Mesendoderm (in vitro differentiated cells): Measurements from ENCODE around the gene ADAMTSL2.

Experiments used
- DNase-seq: peaks from one replicate; pipeline ENCODE4 v3.0.0; 2013
- H2AK5ac ChIP-seq: 2 replicates; pipeline ENCODE4 v1.6.1; 2013; ENCODE audit warnings: low read length, inconsistent platforms
- H2BK120ac ChIP-seq: 2 replicates; pipeline ENCODE4 v1.6.1; 2013; ENCODE audit warnings: low read depth, mild to moderate bottlenecking, low read length, moderate library complexity, mixed read lengths
- H2BK15ac ChIP-seq: replicated peaks from 2 replicates; pipeline ENCODE4 v1.6.1; 2013; ENCODE audit warnings: low read depth, mild to moderate bottlenecking, moderate library complexity
- H2BK5ac ChIP-seq: 2 replicates; pipeline ENCODE4 v1.6.1; 2013; ENCODE audit warnings: low read length, inconsistent platforms
- H3K18ac ChIP-seq: 2 replicates; pipeline ENCODE4 v1.6.1; 2013; ENCODE audit warnings: mild to moderate bottlenecking, low read length, mixed read lengths
- H3K23ac ChIP-seq: one replicate; pipeline ENCODE4 v1.6.1; 2013; ENCODE audit warnings: low read length
- H3K27ac ChIP-seq: 2 replicates; pipeline ENCODE4 v1.5.1; 2013; ENCODE audit warnings: low read depth, mild to moderate bottlenecking, inconsistent platforms, low read length, moderate library complexity
- H3K27me3 ChIP-seq: 2 replicates; pipeline ENCODE4 v1.6.1; 2013; ENCODE audit warnings: low read length, control low read depth, mild to moderate bottlenecking, inconsistent platforms; ENCODE audit not compliant: insufficient read depth, poor library complexity
- H3K36me3 ChIP-seq: 2 replicates; pipeline ENCODE4 v1.6.1; 2013; ENCODE audit warnings: low read length, inconsistent platforms; ENCODE audit not compliant: control insufficient read depth, insufficient read depth
- H3K4ac ChIP-seq: one replicate; pipeline ENCODE4 v1.6.1; 2013; ENCODE audit warnings: low read depth, mild to moderate bottlenecking, low read length, moderate library complexity
- H3K4me1 ChIP-seq: 2 replicates; pipeline ENCODE4 v1.6.1; 2013; ENCODE audit warnings: low read depth, low read length, inconsistent platforms; ENCODE audit not compliant: control insufficient read depth
- H3K4me2 ChIP-seq: 2 replicates; pipeline ENCODE4 v1.6.1; 2013; ENCODE audit warnings: low read length
- H3K4me3 ChIP-seq: 2 replicates; pipeline ENCODE4 v1.5.1; 2013; ENCODE audit warnings: mild to moderate bottlenecking, low read length
- H3K56ac ChIP-seq: one replicate; pipeline ENCODE4 v1.6.1; 2013; ENCODE audit warnings: low read length
- H3K79me1 ChIP-seq: 2 replicates; pipeline ENCODE4 v1.6.1; 2013; ENCODE audit warnings: low read length, inconsistent platforms
- H3K79me2 ChIP-seq: 2 replicates; pipeline ENCODE4 v1.6.1; 2013; ENCODE audit warnings: mild to moderate bottlenecking, low read length; ENCODE audit not compliant: control insufficient read depth, insufficient read depth
- H3K9ac ChIP-seq: 2 replicates; pipeline ENCODE4 v1.6.1; 2013; ENCODE audit warnings: low read length, inconsistent platforms
- H4K5ac ChIP-seq: one replicate; pipeline ENCODE4 v1.6.1; 2013; ENCODE audit warnings: low read length
- H4K8ac ChIP-seq: one replicate; pipeline ENCODE4 v1.6.1; 2013; ENCODE audit warnings: low read depth, mild to moderate bottlenecking, control low read depth, low read length, moderate library complexity
- WGBS: extraction: QIAGEN DNeasy Blood & Tissue Kit; methylation state at CpG from one replicate; pipeline ENCODE4 v1.1.7; 2013; ENCODE audit warnings: low lambda C conversion rate, missing lambda C conversion rate; ENCODE audit not compliant: insufficient coverage; ENCODE audit errors: extremely low coverage; 5-methylcytosine and 5-hydroxymethylcytosine counted together

Gene ADAMTSL2

DNA sequence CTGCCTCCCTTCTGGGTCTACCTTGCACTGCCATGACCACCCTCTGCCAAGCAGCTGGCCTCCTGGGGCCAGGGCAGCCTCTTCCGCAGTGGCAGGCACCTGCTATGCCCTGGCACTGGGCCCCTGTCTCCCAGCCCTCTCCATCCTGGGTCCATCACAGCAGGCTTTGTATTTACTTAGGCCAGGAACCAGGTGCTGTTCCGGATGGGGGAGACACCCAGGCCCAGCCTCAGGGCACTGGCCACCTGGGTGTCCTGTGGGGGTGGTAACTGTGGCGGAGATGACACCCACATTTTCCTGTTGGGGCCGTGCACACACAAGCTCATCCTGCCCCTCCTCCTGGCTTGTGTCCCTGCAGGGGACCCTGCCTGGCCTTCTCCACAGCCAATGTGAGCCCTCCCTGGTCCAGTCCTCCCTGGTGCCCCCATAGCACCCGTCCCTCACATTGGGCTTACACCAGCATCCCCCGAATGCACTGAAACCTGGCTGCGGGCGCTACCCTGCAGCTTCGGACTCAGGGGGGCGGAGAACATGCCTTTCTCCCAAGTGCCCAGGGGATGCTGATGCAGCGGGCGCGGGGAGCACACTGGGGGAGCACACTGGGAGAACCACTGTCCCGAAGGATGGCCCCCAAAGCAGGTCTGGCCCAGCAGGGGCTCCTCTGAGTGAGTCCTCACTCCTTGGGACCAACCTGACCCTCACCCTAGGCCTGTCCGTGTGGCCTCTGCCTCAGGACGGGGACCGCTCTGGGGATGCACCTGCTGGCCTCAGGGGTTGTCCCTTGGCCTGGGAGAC is 56.8 kb downstream of the ADAMTSL2 start:
- H3K4me2 ChIP-seq, result no peak overlapping the region
- H4K8ac ChIP-seq, result no peak overlapping the region
- H3K4me1 ChIP-seq, result no peaks in the 10 kb centered on the region
- H2AK5ac ChIP-seq, result no peak overlapping the region
- no CpG with 5 or more reads among the region's 17 CpGs for WGBS
- no peak overlapping the region for H2BK5ac ChIP-seq
- H3K79me1 ChIP-seq, result no peaks in the 10 kb centered on the region
- DNase-seq, result no peak
- H3K27me3 ChIP-seq, result no peaks in the 10 kb centered on the region
- no peak overlapping the region for H3K23ac ChIP-seq
- H3K56ac ChIP-seq, result no peak overlapping the region
- H4K5ac ChIP-seq, result no peak overlapping the region
- H3K27ac ChIP-seq, result no peak overlapping the region
- H3K9ac ChIP-seq, result no peak overlapping the region
- no peak overlapping the region for H3K18ac ChIP-seq
- H3K4ac ChIP-seq, result no peak overlapping the region
- no peak overlapping the region for H2BK120ac ChIP-seq
- no peaks in the 10 kb centered on the region for H3K79me2 ChIP-seq
- H3K4me3 ChIP-seq, result no peak overlapping the region
- no peaks in the 10 kb centered on the region for H3K36me3 ChIP-seq
- H2BK15ac ChIP-seq, result no peak overlapping the region

GRCh38 chr9:133591985-133592384 is 57.5 kb downstream of the ADAMTSL2 start:
- Histone ChIP-seq H2AK5ac (no peak overlapping the region), H3K56ac (no peak overlapping the region), H3K9ac (no peak overlapping the region), H3K18ac (no peak overlapping the region), H2BK120ac (no peak overlapping the region), H3K4me2 (no peak overlapping the region), H4K8ac (no peak overlapping the region), H4K5ac (no peak overlapping the region), H2BK5ac (no peak overlapping the region), H3K4ac (no peak overlapping the region), H3K27me3 (no peaks in the 10 kb centered on the region), H3K27ac (no peak overlapping the region), H3K23ac (no peak overlapping the region), H3K4me1 (no peaks in the 10 kb centered on the region), H3K36me3 (no peaks in the 10 kb centered on the region), H3K79me2 (no peaks in the 10 kb centered on the region), H3K4me3 (no peak overlapping the region), H2BK15ac (no peak overlapping the region), H3K79me1 (no peaks in the 10 kb centered on the region)
- DNase-seq, result no peak
- WGBS, result no CpG with 5 or more reads among the region's 10 CpGs

- H3K36me3 ChIP-seq, result no peaks in the 10 kb centered on the region
- H3K4me3 ChIP-seq, result no peak overlapping the region
- no CpG with 5 or more reads among the region's 17 CpGs for WGBS
- H3K79me1 ChIP-seq, result no peaks in the 10 kb centered on the region
- H3K23ac ChIP-seq, result no peak overlapping the region
- no peak for DNase-seq
- no peaks in the 10 kb centered on the region for H3K79me2 ChIP-seq
- no peaks in the 10 kb centered on the region for H3K4me1 ChIP-seq
- no peak overlapping the region for H2BK120ac ChIP-seq
- H3K4me2 ChIP-seq, result no peak overlapping the region
- H3K56ac ChIP-seq, result no peak overlapping the region
- H3K27me3 ChIP-seq, result no peaks in the 10 kb centered on the region
- H2AK5ac ChIP-seq, result no peak overlapping the region
- no peak overlapping the region for H3K9ac ChIP-seq
- H2BK15ac ChIP-seq, result no peak overlapping the region
- no peak overlapping the region for H4K8ac ChIP-seq
- no peak overlapping the region for H2BK5ac ChIP-seq
- no peak overlapping the region for H3K4ac ChIP-seq
- H4K5ac ChIP-seq, result no peak overlapping the region
- H3K18ac ChIP-seq, result no peak overlapping the region
- no peak overlapping the region for H3K27ac ChIP-seq
These were observed 58.4 kb downstream of the ADAMTSL2 start for GRCh38 chr9:133592731-133593409.

GRCh38 chr9:133593587-133594253 is 59.2 kb downstream of the ADAMTSL2 start:
- Histone ChIP-seq H3K18ac (no peak overlapping the region), H3K27me3 (no peaks in the 10 kb centered on the region), H3K79me1 (no peaks in the 10 kb centered on the region), H3K4me2 (no peak overlapping the region), H2BK5ac (no peak overlapping the region), H3K4ac (no peak overlapping the region), H2BK120ac (no peak overlapping the region), H3K79me2 (no peaks in the 10 kb centered on the region), H3K56ac (no peak overlapping the region), H3K9ac (no peak overlapping the region), H4K8ac (no peak overlapping the region), H3K27ac (no peak overlapping the region), H3K4me1 (no peaks in the 10 kb centered on the region), H2AK5ac (no peak overlapping the region), H3K23ac (no peak overlapping the region), H3K4me3 (no peak overlapping the region), H3K36me3 (no peaks in the 10 kb centered on the region), H4K5ac (no peak overlapping the region), H2BK15ac (no peak overlapping the region)
- no peak for DNase-seq
- no CpG with 5 or more reads among the region's 15 CpGs for WGBS

DNA sequence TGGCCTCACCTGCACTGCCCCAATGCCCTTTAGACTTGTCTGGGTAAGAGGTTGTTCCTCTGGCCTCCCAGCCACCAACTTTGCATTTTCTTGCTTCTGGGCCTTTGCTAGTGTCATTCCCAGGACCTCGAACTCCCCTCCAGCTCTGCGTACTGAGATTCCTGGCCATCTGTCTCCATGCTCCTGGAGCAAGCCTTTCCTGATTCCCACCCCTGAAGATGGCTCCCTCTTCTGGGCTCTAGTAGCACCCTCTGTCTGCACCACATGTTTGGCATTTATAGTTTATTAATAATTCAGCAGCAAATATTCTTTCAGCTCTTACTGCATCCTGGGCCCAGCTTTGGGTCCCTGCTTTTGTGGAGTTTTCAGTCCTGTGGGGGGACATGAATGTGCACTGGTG is 59.8 kb downstream of the ADAMTSL2 start:
- Histone ChIP-seq H4K5ac (no peak overlapping the region), H3K9ac (no peak overlapping the region), H3K23ac (no peak overlapping the region), H2AK5ac (no peak overlapping the region), H2BK5ac (no peak overlapping the region), H3K4ac (no peak overlapping the region), H3K56ac (no peak overlapping the region), H2BK120ac (no peak overlapping the region), H3K79me1 (no peaks in the 10 kb centered on the region), H3K79me2 (no peaks in the 10 kb centered on the region), H3K27ac (no peak overlapping the region), H4K8ac (no peak overlapping the region), H3K27me3 (no peaks in the 10 kb centered on the region), H3K4me1 (no peaks in the 10 kb centered on the region), H3K18ac (no peak overlapping the region), H2BK15ac (no peak overlapping the region), H3K4me3 (no peak overlapping the region), H3K36me3 (no peaks in the 10 kb centered on the region), H3K4me2 (no peak overlapping the region)
- no peak for DNase-seq
- no CpG with 5 or more reads among the region's 2 CpGs for WGBS
